Sigmoid colon (tissue), 4 donors: Measurements from ENCODE around the gene PIK3IP1.

Experiments
- CTCF ChIP-seq, 4 experiments: fragments of 450-650 bp in 3 of 4; fragments of 200-600 bp in 1 of 4; IDR thresholded peaks; one replicate each; pipeline ENCODE4 v1.5.1; 2016 to 2019; ENCODE audit warnings: antibody characterized with exemption in 4 of 4, mild to moderate bottlenecking in 3 of 4, moderate library complexity in 2 of 4
- POLR2A ChIP-seq, 2 donors: fragments of 450-650 bp; IDR thresholded peaks; one replicate each; pipeline ENCODE4 v1.6.1; 2016; ENCODE audit warnings: antibody characterized with exemption in 2 of 2, mild to moderate bottlenecking in 2 of 2, moderate library complexity in 2 of 2
- POLR2AphosphoS5 ChIP-seq, 4 donors: sonication (generic); formaldehyde crosslinking; IDR thresholded peaks; one replicate each; pipeline ENCODE4 v1.6.1; 2017; ENCODE audit warnings: antibody characterized with exemption in 4 of 4

GRCh38 chr22:31235081-31235480 lies 57.2 kb downstream of the PIK3IP1 start:
- no peak for TF ChIP-seq CTCF (IDR thresholded peaks at IDR 0.05)
- no peak for TF ChIP-seq POLR2AphosphoS5 (IDR thresholded peaks at IDR 0.05)
- TF ChIP-seq POLR2A (IDR thresholded peaks at IDR 0.05) = no peak
